CD4-positive, alpha-beta T cell (primary cell): ENCODE measurements around the gene CARF. TPM values are rescaled to one million over a fixed set of nuclear protein-coding genes. Genes with fewer than 3 reads are reported as not detected.
"Not testable (repeated sequence)": the region's sequence is repeated elsewhere in the genome, so short reads cannot be mapped to it uniquely, and the experiment has no call there.

Experiments used
- ATAC-seq: fragments of 200-7000 bp; cut with Tn5 transposase; one replicate; pipeline ENCODE4 v1.10.0; 2022; ENCODE audit warnings: mild to moderate bottlenecking; ENCODE audit not compliant: poor library complexity
- CTCF ChIA-PET: fragments of 350-600 bp; sonication (Branson Sonifier 250); formaldehyde crosslinking; loops from one replicate; lab custom pipeline; 2021; ENCODE audit warnings: antibody characterized with exemption, inconsistent platforms; lab: Charles Lee
- POLR2A ChIA-PET: fragments of 350-600 bp; sonication (Branson Sonifier 250); formaldehyde crosslinking; loops from one replicate; lab custom pipeline; 2021; ENCODE audit warnings: antibody characterized with exemption, inconsistent platforms; lab: Charles Lee
- DNase-seq, 14 experiments: peaks; one replicate each; pipeline ENCODE4 v3.0.0-alpha.2; 2013 to 2020; ENCODE audit warnings: mixed read lengths in 2 of 14
- H3K27ac ChIP-seq, 2 donors: one replicate each; pipeline versions ENCODE4 v1.5.1 to v1.7.0; 2013; ENCODE audit warnings: low read length in 2 of 2, low read depth in 1 of 2, mild to moderate bottlenecking in 1 of 2
- H3K27me3 ChIP-seq, 2 experiments: 1 replicate in 1 of 2; 2 replicates in 1 of 2; pipeline versions ENCODE4 v1.6.1 to v1.7.0; 2013; ENCODE audit warnings: low read length in 2 of 2, control low read depth in 1 of 2, mild to moderate bottlenecking in 1 of 2, moderate library complexity in 1 of 2; ENCODE audit not compliant: insufficient read depth in 2 of 2, control insufficient read depth in 1 of 2
- H3K36me3 ChIP-seq: one replicate; pipeline ENCODE4 v1.6.1; 2013; ENCODE audit warnings: low read length, control low read depth; ENCODE audit not compliant: insufficient read depth
- H3K4me1 ChIP-seq: one replicate; pipeline ENCODE4 v1.6.1; 2013; ENCODE audit warnings: low read length, control low read depth; ENCODE audit not compliant: insufficient read depth
- H3K4me3 ChIP-seq: one replicate; pipeline ENCODE4 v1.5.1; 2013; ENCODE audit warnings: mild to moderate bottlenecking, low read length, moderate library complexity
- H3K9me3 ChIP-seq, 2 experiments: 1 replicate in 1 of 2; 2 replicates in 1 of 2; pipeline versions ENCODE4 v1.6.1 to v1.7.0; 2013; ENCODE audit warnings: low read length in 2 of 2, mild to moderate bottlenecking in 2 of 2, control low read depth in 1 of 2, moderate library complexity in 1 of 2; ENCODE audit not compliant: control insufficient read depth in 1 of 2, insufficient read depth in 1 of 2
- H3K27ac Mint-ChIP-seq: one replicate; pipeline ENCODE4 v1.8.0; 2020; ENCODE audit warnings: mixed read lengths
- H3K27me3 Mint-ChIP-seq: one replicate; pipeline ENCODE4 v1.8.0; 2021; ENCODE audit warnings: mixed read lengths
- H3K36me3 Mint-ChIP-seq: one replicate; pipeline ENCODE4 v1.8.0; 2021; ENCODE audit warnings: low read depth, mixed read lengths
- H3K4me1 Mint-ChIP-seq: one replicate; pipeline ENCODE4 v1.8.0; 2021; ENCODE audit warnings: low read depth, mixed read lengths
- H3K4me3 Mint-ChIP-seq: one replicate; pipeline ENCODE4 v1.8.0; 2020; ENCODE audit warnings: mild to moderate bottlenecking, mixed read lengths
- H3K9me3 Mint-ChIP-seq: one replicate; pipeline ENCODE4 v1.8.0; 2020; ENCODE audit warnings: mixed read lengths
- intact Hi-C, 2 experiments: fragments of 100-400 bp; cut with DNase I in 1 of 2; cut with micrococcal nuclease in 1 of 2; formaldehyde crosslinking; loops; one replicate each; pipeline versions ENCODE4 v1.15.1 to v1.9.0; 2023 to 2025; cut with DNase I, micrococcal nuclease
- total RNA-seq, 174 experiments: library from RNA in 2 of 174; stranded (reverse) in 2 of 174; gene quantifications; one replicate each; pipeline ENCODE4 v1.2.3 and lab custom pipeline; 2021 to 2026
- TF ChIP-seq, protein P1 (sequence below): fragments of 200-600 bp; IDR thresholded peaks from one replicate; pipeline ENCODE4 v1.8.0; 2022; ENCODE audit warnings: antibody characterized with exemption, mild to moderate bottlenecking

CARF gene
- total RNA-seq, 2 experiments from 2014 or later: 9.0 to 9.6 TPM

GRCh38 chr2:202945497-202945896 is 33.4 kb downstream of the CARF start:
- Histone ChIP-seq H3K36me3 (peaks cover 15% of the 10 kb centered on the region), H3K4me1 (no peaks in the 10 kb centered on the region), H3K4me3 (no peak overlapping the region), H3K9me3 (no peaks in the 10 kb centered on the region), H3K27me3 (no peaks in the 10 kb centered on the region), H3K27ac (no peak overlapping the region)
- H3K36me3 Mint-ChIP-seq: peaks cover 76% of the 10 kb centered on the region
- TF ChIP-seq, protein P1, sequence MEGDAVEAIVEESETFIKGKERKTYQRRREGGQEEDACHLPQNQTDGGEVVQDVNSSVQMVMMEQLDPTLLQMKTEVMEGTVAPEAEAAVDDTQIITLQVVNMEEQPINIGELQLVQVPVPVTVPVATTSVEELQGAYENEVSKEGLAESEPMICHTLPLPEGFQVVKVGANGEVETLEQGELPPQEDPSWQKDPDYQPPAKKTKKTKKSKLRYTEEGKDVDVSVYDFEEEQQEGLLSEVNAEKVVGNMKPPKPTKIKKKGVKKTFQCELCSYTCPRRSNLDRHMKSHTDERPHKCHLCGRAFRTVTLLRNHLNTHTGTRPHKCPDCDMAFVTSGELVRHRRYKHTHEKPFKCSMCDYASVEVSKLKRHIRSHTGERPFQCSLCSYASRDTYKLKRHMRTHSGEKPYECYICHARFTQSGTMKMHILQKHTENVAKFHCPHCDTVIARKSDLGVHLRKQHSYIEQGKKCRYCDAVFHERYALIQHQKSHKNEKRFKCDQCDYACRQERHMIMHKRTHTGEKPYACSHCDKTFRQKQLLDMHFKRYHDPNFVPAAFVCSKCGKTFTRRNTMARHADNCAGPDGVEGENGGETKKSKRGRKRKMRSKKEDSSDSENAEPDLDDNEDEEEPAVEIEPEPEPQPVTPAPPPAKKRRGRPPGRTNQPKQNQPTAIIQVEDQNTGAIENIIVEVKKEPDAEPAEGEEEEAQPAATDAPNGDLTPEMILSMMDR: no peak
- no peak overlapping the region for H3K4me3 Mint-ChIP-seq
- H3K27me3 Mint-ChIP-seq: no peaks in the 10 kb centered on the region
- H3K9me3 Mint-ChIP-seq: peaks cover 9% of the 10 kb centered on the region
- DNase-seq (no peak), ATAC-seq (no peak)
- intact Hi-C loops: no loop called here
- POLR2A ChIA-PET: no interaction called here
- H3K27ac Mint-ChIP-seq: no peak overlapping the region
- no peaks in the 10 kb centered on the region for H3K4me1 Mint-ChIP-seq
- CTCF ChIA-PET: no interaction called here

- POLR2A ChIA-PET, H3K4me3 ChIP-seq, H3K9me3 ChIP-seq, H3K9me3 Mint-ChIP-seq, H3K4me3 Mint-ChIP-seq, H3K27me3 Mint-ChIP-seq, H3K27ac ChIP-seq, H3K27ac Mint-ChIP-seq, H3K4me1 ChIP-seq, ATAC-seq, DNase-seq, intact Hi-C loops, CTCF ChIA-PET, H3K4me1 Mint-ChIP-seq, H3K27me3 ChIP-seq: not testable (repeated sequence)
- H3K36me3 ChIP-seq: peaks cover 20% of the 10 kb centered on the region
- peaks cover 68% of the 10 kb centered on the region for H3K36me3 Mint-ChIP-seq
Observed at GRCh38 chr2:202949333-202949732, 37.3 kb downstream of the CARF start.

GRCh38 chr2:202950592-202950991 is 38.5 kb downstream of the CARF start:
- no peaks in the 10 kb centered on the region for H3K27me3 ChIP-seq
- Mint-ChIP-seq H3K4me1 (no peaks in the 10 kb centered on the region), H3K27me3 (no peaks in the 10 kb centered on the region), H3K9me3 (peaks cover 6% of the 10 kb centered on the region), H3K27ac (no peak overlapping the region), H3K36me3 (peaks cover 62% of the 10 kb centered on the region), H3K4me3 (no peak overlapping the region)
- TF ChIP-seq, protein P1: no peak
- ATAC-seq (no peak), DNase-seq (peak in 3 of 14 experiments; percentile 8 to 31 (median 25))
- no peaks in the 10 kb centered on the region for H3K9me3 ChIP-seq
- H3K4me3 ChIP-seq: no peak overlapping the region
- H3K4me1 ChIP-seq: no peaks in the 10 kb centered on the region
- CTCF ChIA-PET: no interaction called here
- H3K36me3 ChIP-seq: peaks cover 10% of the 10 kb centered on the region
- POLR2A ChIA-PET: no interaction called here
- intact Hi-C loops: loop anchor here in 1 of 2 experiments (5.0 to 10.0 kb wide), 2 partner anchors 116 to 373 kb away; no protein-coding TSS in a partner anchor
- no peak overlapping the region for H3K27ac ChIP-seq

- no peak for ATAC-seq
- Mint-ChIP-seq H3K27ac (no peak overlapping the region), H3K27me3 (no peaks in the 10 kb centered on the region), H3K36me3 (peaks cover 58% of the 10 kb centered on the region), H3K4me1 (no peaks in the 10 kb centered on the region), H3K9me3 (no peaks in the 10 kb centered on the region), H3K4me3 (no peak overlapping the region)
- intact Hi-C loops: no loop called here
- ChIA-PET CTCF (no interaction called here), POLR2A (no interaction called here)
- Histone ChIP-seq H3K27me3 (no peaks in the 10 kb centered on the region), H3K4me3 (no peak overlapping the region), H3K4me1 (no peaks in the 10 kb centered on the region), H3K9me3 (no peaks in the 10 kb centered on the region), H3K36me3 (peaks cover 27% of the 10 kb centered on the region), H3K27ac (no peak overlapping the region)
- DNase-seq: no peak
- TF ChIP-seq, protein P1: no peak
Observed at GRCh38 chr2:202960524-202960923, 48.4 kb downstream of the CARF start.
